Spleen (tissue), 13 donors: ENCODE data around the gene SLC19A3. TPM values are rescaled to one million over a fixed set of nuclear protein-coding genes. Genes with fewer than 3 reads are reported as not detected.

Source experiments
- DNase-seq: peaks from one replicate; pipeline ENCODE4 v3.0.0-alpha.2; 2020
- H3K27ac ChIP-seq, 8 donors: fragments of 200-600 bp; sonication (generic) in 7 of 8; 1 replicate in 4 of 8; 2 replicates in 4 of 8; pipeline versions ENCODE4 v1.5.0 to v1.8.0; 2016 to 2021; ENCODE audit warnings: inconsistent platforms in 4 of 8, mild to moderate bottlenecking in 4 of 8, moderate library complexity in 1 of 8
- H3K27me3 ChIP-seq, 7 donors: fragments of 200-600 bp; sonication (generic) in 6 of 7; replicated peaks in 1 of 7; 1 replicate in 4 of 7; 2 replicates in 3 of 7; pipeline versions ENCODE4 v1.5.0 to v1.8.0; 2016 to 2021; ENCODE audit warnings: inconsistent platforms in 3 of 7, mild to moderate bottlenecking in 1 of 7
- H3K36me3 ChIP-seq, 6 donors: fragments of 200-600 bp; sonication (generic) in 5 of 6; 1 replicate in 4 of 6; 2 replicates in 2 of 6; pipeline versions ENCODE4 v1.5.0 to v1.8.0; 2016 to 2021; ENCODE audit warnings: inconsistent platforms in 2 of 6
- H3K4me1 ChIP-seq, 6 donors: fragments of 200-600 bp; sonication (generic) in 5 of 6; 1 replicate in 3 of 6; 2 replicates in 3 of 6; pipeline versions ENCODE4 v1.5.0 to v1.8.0; 2016 to 2021; ENCODE audit warnings: inconsistent platforms in 3 of 6
- H3K4me3 ChIP-seq, 8 donors: fragments of 200-600 bp; sonication (generic) in 7 of 8; 1 replicate in 4 of 8; 2 replicates in 4 of 8; pipeline versions ENCODE4 v1.5.0 to v1.8.0; 2016 to 2021; ENCODE audit warnings: inconsistent platforms in 4 of 8, mild to moderate bottlenecking in 4 of 8, moderate library complexity in 2 of 8
- H3K9me3 ChIP-seq, 8 donors: fragments of 200-600 bp; sonication (generic) in 7 of 8; 1 replicate in 4 of 8; 2 replicates in 4 of 8; pipeline versions ENCODE4 v1.5.0 to v1.8.0; 2016 to 2021; ENCODE audit warnings: inconsistent platforms in 4 of 8
- POLR2A ChIP-seq, 3 donors: fragments of 450-650 bp; IDR thresholded peaks; one replicate each; pipeline ENCODE4 v1.5.1; 2017; ENCODE audit warnings: antibody characterized with exemption in 3 of 3, mild to moderate bottlenecking in 1 of 3
- POLR2AphosphoS5 ChIP-seq, 3 donors: sonication (generic); formaldehyde crosslinking; IDR thresholded peaks; one replicate each; pipeline ENCODE4 v1.5.1; 2017; ENCODE audit warnings: antibody characterized with exemption in 3 of 3
- WGBS, 5 donors: extraction: QIAGEN DNeasy Blood & Tissue Kit in 3 of 5; methylation state at CpG; one replicate each; pipeline versions ENCODE4 v1.1.5 to v1.1.7; 2013 to 2018; 5-methylcytosine and 5-hydroxymethylcytosine counted together
- intact Hi-C: fragments of 100-400 bp; cut with DNase I; formaldehyde crosslinking; loops from one replicate; pipeline ENCODE4 v1.15.0; 2023; ENCODE audit warnings: low total_unique reads
- long read RNA-seq, 2 donors: transcript quantifications; one replicate each; lab custom pipeline, GENCODE V29; 2026
- polyA plus RNA-seq, 3 donors: library from polyadenylated mRNA; stranded (reverse); fragments of 200-250 nt; gene quantifications; one replicate each; pipeline ENCODE4 v1.2.1, GENCODE V29; 2013
- total RNA-seq, 7 donors: library from RNA; depleted of rRNA in 3 of 7; stranded (reverse); fragments of >200 nt in 3 of 7; fragmentation: NEBNext Ultra II Directional in 4 of 7; extraction: Animal tissue kit (Norgen Biotek cat#: 25700) in 4 of 7; gene quantifications; one replicate each; pipeline versions ENCODE4 v1.1.0 to v1.2.1, GENCODE V29; 2016 to 2021
- TF ChIP-seq, protein P1 (sequence below), 11 experiments: fragments of 200-600 bp in 7 of 11; fragments of 450-650 bp in 4 of 11; sonication (generic) in 4 of 11; IDR thresholded peaks in 8 of 11; conservative IDR thresholded peaks in 3 of 11; 1 replicate in 7 of 11; 2 replicates in 4 of 11; pipeline versions ENCODE4 v1.4.0 to v1.8.0; 2016 to 2021; ENCODE audit warnings: antibody characterized with exemption in 11 of 11, inconsistent platforms in 4 of 11, mild to moderate bottlenecking in 1 of 11
- donor health status: healthy with polysubstance abuse.
- donor health status: DM: no; HTN: no; CAD: no; lungs with moderate emphysema.
- donor health status: DM: no; HTN: no; CAD: no.
- donor health status: Bipolar disorder and iron deficiency.
- donor health status: healthy.
- donor health status: DM: no; HTN: no; CAD: no.
- donor health status: DM: yes; HTN: yes; CAD: no.

SLC19A3 gene
- total RNA-seq (under 1 TPM in 2 of 7 donors, not detected in 5; 0.19 to 0.23 TPM), polyA plus RNA-seq (under 1 TPM; 0.06 to 0.15 (median 0.11) TPM)
- long read RNA-seq, donor 1, result 0 reads
- long read RNA-seq, donor 2, result 0 reads

DNA sequence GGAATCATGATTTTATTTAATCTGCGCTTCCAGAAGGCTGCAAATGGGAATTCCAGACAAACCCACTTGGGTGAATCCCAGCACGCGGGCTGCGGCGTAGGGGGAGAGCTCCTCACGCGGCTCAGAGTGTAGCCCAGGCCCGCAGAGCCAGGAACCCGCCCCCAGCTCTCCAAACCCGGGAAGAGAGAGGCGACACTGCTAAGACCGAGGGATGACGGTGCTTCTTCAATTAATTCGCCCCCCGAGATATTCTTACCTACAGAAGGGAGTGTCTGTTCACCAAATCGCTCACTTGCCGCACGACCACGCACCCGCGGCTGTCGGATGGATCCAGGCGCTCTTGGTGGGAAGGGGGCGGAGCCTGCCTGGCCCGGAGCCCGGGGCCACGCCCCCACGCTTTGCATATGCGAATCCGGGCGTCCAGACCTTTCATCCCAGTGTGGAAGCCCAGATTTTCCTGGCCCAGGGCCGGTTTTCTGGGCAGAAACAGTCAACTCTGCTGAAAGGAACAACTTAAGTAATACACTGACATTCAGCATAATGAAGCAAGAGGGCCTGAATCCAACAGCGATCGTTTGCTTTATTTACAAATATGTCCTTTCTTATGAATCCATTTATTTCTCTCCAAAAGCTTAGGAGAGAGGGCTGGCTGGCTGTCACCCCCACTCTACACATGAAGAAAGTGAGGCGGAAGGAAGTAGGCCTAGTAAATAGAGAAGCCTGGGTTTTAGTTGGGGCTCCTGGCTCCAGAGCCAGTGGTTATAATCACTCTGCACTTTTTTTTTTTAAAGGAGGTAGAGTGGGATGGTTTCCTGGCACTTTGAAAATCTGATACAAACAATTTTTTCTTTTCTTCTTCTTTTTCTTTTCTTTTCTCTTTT lies at the start of gene SLC19A3:
Gene SLC19A3 (minus strand): TSS at position 342 of the 881 bp plus-strand sequence. CDS start 15,710 bp downstream, outside the sequence.
- Histone ChIP-seq H3K4me3 (peak within 1 kb of the TSS in 4 of 8 donors; percentile 5 to 59 (median 19)), H3K9me3 (no peaks in the 10 kb centered on the region), H3K36me3 (no peaks in the 10 kb centered on the region), H3K4me1 (peaks cover 0 to 10% (median 8%) of the 10 kb centered on the region in 6 donors), H3K27ac (peak within 1 kb of the TSS in 1 of 8 donors; percentile 28), H3K27me3 (peaks cover 0 to 27% (median 9%) of the 10 kb centered on the region in 7 donors)
- intact Hi-C loops, result no loop called here
- peak; percentile 75 for DNase-seq
- peak in 1 of 3 donors; percentile 46 for TF ChIP-seq POLR2AphosphoS5 (IDR thresholded peaks at IDR 0.05)
- TF ChIP-seq POLR2A (IDR thresholded peaks at IDR 0.05), result no peak
- TF ChIP-seq, protein P1, sequence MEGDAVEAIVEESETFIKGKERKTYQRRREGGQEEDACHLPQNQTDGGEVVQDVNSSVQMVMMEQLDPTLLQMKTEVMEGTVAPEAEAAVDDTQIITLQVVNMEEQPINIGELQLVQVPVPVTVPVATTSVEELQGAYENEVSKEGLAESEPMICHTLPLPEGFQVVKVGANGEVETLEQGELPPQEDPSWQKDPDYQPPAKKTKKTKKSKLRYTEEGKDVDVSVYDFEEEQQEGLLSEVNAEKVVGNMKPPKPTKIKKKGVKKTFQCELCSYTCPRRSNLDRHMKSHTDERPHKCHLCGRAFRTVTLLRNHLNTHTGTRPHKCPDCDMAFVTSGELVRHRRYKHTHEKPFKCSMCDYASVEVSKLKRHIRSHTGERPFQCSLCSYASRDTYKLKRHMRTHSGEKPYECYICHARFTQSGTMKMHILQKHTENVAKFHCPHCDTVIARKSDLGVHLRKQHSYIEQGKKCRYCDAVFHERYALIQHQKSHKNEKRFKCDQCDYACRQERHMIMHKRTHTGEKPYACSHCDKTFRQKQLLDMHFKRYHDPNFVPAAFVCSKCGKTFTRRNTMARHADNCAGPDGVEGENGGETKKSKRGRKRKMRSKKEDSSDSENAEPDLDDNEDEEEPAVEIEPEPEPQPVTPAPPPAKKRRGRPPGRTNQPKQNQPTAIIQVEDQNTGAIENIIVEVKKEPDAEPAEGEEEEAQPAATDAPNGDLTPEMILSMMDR (IDR thresholded peaks at IDR 0.05 in 8 of 11, conservative IDR thresholded peaks at IDR 0.05 in 3 of 11), result no peak
- WGBS, 5 donors, result 10 to 18% (median 13%) methylated on average over 26 to 35 of the region's 35 CpGs

DNA sequence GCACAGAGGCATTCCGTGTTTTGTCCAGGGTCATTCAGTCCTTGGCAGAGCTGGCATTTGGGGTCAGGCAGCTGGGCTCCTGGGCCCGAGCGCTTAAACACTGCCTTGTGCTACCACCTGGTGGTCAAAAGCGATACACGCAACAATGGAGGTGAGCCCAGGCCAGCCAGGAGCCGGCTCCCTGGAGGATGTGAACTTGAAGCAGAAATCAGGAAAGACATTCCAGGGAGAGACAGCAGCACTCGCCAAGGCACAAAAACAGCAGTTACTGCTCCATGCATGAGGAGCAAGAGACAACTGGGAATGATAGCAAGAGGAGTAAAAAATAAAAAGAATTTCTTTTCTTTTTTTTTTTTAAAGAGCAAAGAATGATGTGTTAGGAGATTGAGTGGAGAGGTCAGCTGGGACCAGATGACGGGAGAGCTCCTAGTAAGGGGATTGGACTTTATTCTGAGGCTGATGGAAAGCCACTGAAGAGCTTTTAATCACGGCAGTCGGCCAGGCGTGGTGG lies 48.6 kb upstream of the SLC19A3 start:
- DNase-seq, result peak; percentile 89
- Histone ChIP-seq H3K4me3 (no peak overlapping the region), H3K27ac (no peak overlapping the region), H3K9me3 (no peaks in the 10 kb centered on the region), H3K27me3 (no peaks in the 10 kb centered on the region), H3K36me3 (no peaks in the 10 kb centered on the region), H3K4me1 (peaks cover 0 to 7% (median 0%) of the 10 kb centered on the region in 6 donors)
- TF ChIP-seq POLR2AphosphoS5 (IDR thresholded peaks at IDR 0.05) (peak in 2 of 3 donors; percentile 17 to 47), POLR2A (IDR thresholded peaks at IDR 0.05) (no peak)
- TF ChIP-seq, protein P1 (IDR thresholded peaks at IDR 0.05 in 8 of 11, conservative IDR thresholded peaks at IDR 0.05 in 3 of 11), result peak; percentile 72 to 92 (median 86)
- intact Hi-C loops, result loop anchor here (5.0 to 10.0 kb wide), 4 partner anchors 109 to 642 kb away; partner anchors contain the start of gene AGFG1
- WGBS, 5 donors, result 26 to 32% (median 28%) methylated on average over 11 of the region's 11 CpGs

GRCh38 chr2:227765788-227766372 lies 48.1 kb upstream of the SLC19A3 start:
- intact Hi-C loops, result loop anchor here (5.0 to 10.0 kb wide), 4 partner anchors 109 to 641 kb away; partner anchors contain the start of gene AGFG1
- WGBS, 5 donors, result 46 to 71% (median 66%) methylated on average over 4 of the region's 4 CpGs
- Histone ChIP-seq H3K9me3 (no peaks in the 10 kb centered on the region), H3K36me3 (no peaks in the 10 kb centered on the region), H3K27me3 (no peaks in the 10 kb centered on the region), H3K27ac (no peak overlapping the region), H3K4me1 (peaks cover 0 to 7% (median 0%) of the 10 kb centered on the region in 6 donors), H3K4me3 (no peak overlapping the region)
- no peak for TF ChIP-seq POLR2AphosphoS5 (IDR thresholded peaks at IDR 0.05)
- TF ChIP-seq, protein P1 (IDR thresholded peaks at IDR 0.05 in 8 of 11, conservative IDR thresholded peaks at IDR 0.05 in 3 of 11), result no peak
- no peak for TF ChIP-seq POLR2A (IDR thresholded peaks at IDR 0.05)
- DNase-seq, result no peak
